KMS-11 (cell line): ENCODE measurements around the gene SET.

Source experiments
- H2AFZ ChIP-seq: fragments of 200-600 bp; sonication (generic); 2 replicates; pipeline ENCODE4 v1.6.1; 2016; ENCODE audit warnings: antibody characterized with exemption, mixed run types, low read depth
- H3K27ac ChIP-seq: fragments of 200-600 bp; sonication (generic); 2 replicates; pipeline ENCODE4 v1.6.1; 2016; ENCODE audit warnings: mild to moderate bottlenecking, mixed run types
- H3K27me3 ChIP-seq: fragments of 200-600 bp; sonication (generic); 2 replicates; pipeline ENCODE4 v1.6.1; 2017; ENCODE audit warnings: mild to moderate bottlenecking, low read depth, mixed run types, moderate library complexity; ENCODE audit not compliant: insufficient read depth
- H3K36me3 ChIP-seq: fragments of 200-600 bp; sonication (generic); 2 replicates; pipeline ENCODE4 v1.6.1; 2017; ENCODE audit warnings: mild to moderate bottlenecking, mixed run types; ENCODE audit not compliant: insufficient read depth
- H3K4me1 ChIP-seq: fragments of 200-600 bp; sonication (generic); 2 replicates; pipeline ENCODE4 v1.6.1; 2016; ENCODE audit warnings: mild to moderate bottlenecking, low read depth, mixed run types; ENCODE audit not compliant: poor library complexity, severe bottlenecking
- H3K4me2 ChIP-seq: fragments of 200-600 bp; sonication (generic); 2 replicates; pipeline ENCODE4 v1.7.0; 2016; ENCODE audit warnings: mild to moderate bottlenecking, mixed run types
- H3K4me3 ChIP-seq: fragments of 200-600 bp; sonication (generic); IDR thresholded peaks from 2 replicates; pipeline ENCODE4 v1.6.1; 2017; ENCODE audit warnings: low read depth, low read length, mixed read lengths; ENCODE audit not compliant: insufficient read depth
- H3K79me2 ChIP-seq: fragments of 200-600 bp; sonication (generic); 2 replicates; pipeline ENCODE4 v1.6.1; 2016; ENCODE audit warnings: low read depth, mixed run types; ENCODE audit not compliant: insufficient read depth
- H3K9ac ChIP-seq: fragments of 200-600 bp; sonication (generic); 2 replicates; pipeline ENCODE4 v1.6.1; 2016; ENCODE audit warnings: mild to moderate bottlenecking, mixed run types
- H4K20me1 ChIP-seq: fragments of 200-600 bp; sonication (generic); 2 replicates; pipeline ENCODE4 v1.6.1; 2016; ENCODE audit warnings: mild to moderate bottlenecking, mixed run types; ENCODE audit not compliant: insufficient read depth
- CTCF ChIP-seq: fragments of 200-600 bp; sonication (generic); conservative IDR thresholded peaks from 2 replicates; pipeline ENCODE4 v1.6.1; 2017; ENCODE audit warnings: low read depth, mild to moderate bottlenecking, antibody characterized with exemption, low read length, moderate library complexity, mixed read lengths

The SET gene

GRCh38 chr9:128727640-128728248, 38.7 kb downstream of the SET start:
- H4K20me1 ChIP-seq = no peaks in the 10 kb centered on the region
- no peak overlapping the region for H3K4me3 ChIP-seq
- H3K27me3 ChIP-seq = no peaks in the 10 kb centered on the region
- TF ChIP-seq CTCF = no peak
- H2AFZ ChIP-seq = no peak overlapping the region
- no peak overlapping the region for H3K4me2 ChIP-seq
- H3K4me1 ChIP-seq = peaks cover 18% of the 10 kb centered on the region
- no peak overlapping the region for H3K9ac ChIP-seq
- no peaks in the 10 kb centered on the region for H3K79me2 ChIP-seq
- H3K36me3 ChIP-seq = no peaks in the 10 kb centered on the region
- H3K27ac ChIP-seq = no peak overlapping the region

DNA sequence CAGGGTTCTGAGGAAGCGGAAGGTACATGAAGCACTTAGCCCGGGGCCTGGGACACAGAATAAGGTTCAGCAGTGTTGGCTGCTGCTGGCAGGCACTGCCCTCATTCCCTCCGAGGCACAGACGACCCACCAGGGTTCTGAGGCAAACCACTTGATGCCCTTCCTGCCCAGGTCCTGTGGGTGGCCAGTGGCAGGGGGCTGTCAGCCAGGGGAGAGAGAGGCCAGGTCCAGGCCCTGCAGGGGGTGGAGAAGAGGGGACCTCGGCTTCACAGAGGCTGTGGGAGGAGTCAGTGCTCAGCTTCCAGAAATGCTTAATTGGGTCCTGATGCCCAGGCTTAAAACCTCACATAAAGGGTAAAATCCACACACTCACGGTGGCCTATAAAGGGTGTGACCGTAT, 39.3 kb downstream of the SET start:
- H3K4me3 ChIP-seq = no peak overlapping the region
- H4K20me1 ChIP-seq = no peaks in the 10 kb centered on the region
- H3K79me2 ChIP-seq = no peaks in the 10 kb centered on the region
- TF ChIP-seq CTCF = no peak
- H2AFZ ChIP-seq = no peak overlapping the region
- H3K36me3 ChIP-seq = no peaks in the 10 kb centered on the region
- H3K9ac ChIP-seq = no peak overlapping the region
- no peak overlapping the region for H3K27ac ChIP-seq
- peaks cover 18% of the 10 kb centered on the region for H3K4me1 ChIP-seq
- no peak overlapping the region for H3K4me2 ChIP-seq
- H3K27me3 ChIP-seq = no peaks in the 10 kb centered on the region

- Histone ChIP-seq H3K9ac (no peak overlapping the region), H3K4me3 (no peak overlapping the region), H3K27ac (no peak overlapping the region), H3K36me3 (no peaks in the 10 kb centered on the region), H3K27me3 (no peaks in the 10 kb centered on the region), H3K4me2 (no peak overlapping the region), H4K20me1 (no peaks in the 10 kb centered on the region), H2AFZ (no peak overlapping the region), H3K79me2 (no peaks in the 10 kb centered on the region), H3K4me1 (peaks cover 18% of the 10 kb centered on the region)
- TF ChIP-seq CTCF = no peak
These were observed 40.3 kb downstream of the SET start for GRCh38 chr9:128729302-128729701.

DNA sequence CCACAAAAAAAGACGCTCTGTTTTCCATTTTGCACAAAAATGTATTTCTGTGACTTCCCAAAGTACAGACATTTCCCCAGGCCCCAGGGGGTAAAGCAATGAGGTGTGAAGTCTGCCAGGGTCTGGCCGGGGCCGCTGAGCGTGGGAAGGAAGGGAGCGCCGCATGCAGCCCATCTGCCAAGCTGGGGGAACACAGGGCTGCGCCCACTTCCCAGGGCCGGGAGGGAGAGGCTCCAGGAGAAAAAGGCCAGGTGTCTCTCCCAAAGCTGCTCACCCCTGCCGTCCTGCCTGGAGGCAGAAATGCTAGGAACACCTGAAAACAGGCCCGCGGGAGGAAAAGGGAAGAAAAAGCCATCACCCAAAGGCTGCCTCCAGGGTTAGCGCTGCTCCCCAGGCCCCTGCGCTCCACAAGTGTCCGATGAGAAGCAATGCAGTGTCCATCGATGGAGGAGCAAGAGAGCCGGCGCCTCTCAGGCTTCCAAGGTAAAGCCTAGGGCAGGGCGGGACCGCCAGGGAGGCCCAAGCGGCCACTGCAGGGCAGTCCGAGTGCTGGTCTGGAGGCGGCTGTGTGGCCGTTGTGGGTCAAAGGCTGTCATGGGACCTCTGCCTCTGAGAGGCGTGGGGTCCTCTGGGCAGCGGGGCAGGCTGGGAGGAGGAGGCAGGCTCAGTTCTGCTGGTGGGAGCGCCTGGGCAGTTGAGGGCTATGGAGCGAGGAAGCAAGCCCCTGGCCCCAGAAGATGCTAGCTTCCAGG, 40.9 kb downstream of the SET start:
- no peak overlapping the region for H3K9ac ChIP-seq
- no peaks in the 10 kb centered on the region for H3K79me2 ChIP-seq
- no peaks in the 10 kb centered on the region for H3K27me3 ChIP-seq
- no peaks in the 10 kb centered on the region for H3K36me3 ChIP-seq
- H3K4me2 ChIP-seq = no peak overlapping the region
- H2AFZ ChIP-seq = no peak overlapping the region
- no peak overlapping the region for H3K27ac ChIP-seq
- no peaks in the 10 kb centered on the region for H4K20me1 ChIP-seq
- TF ChIP-seq CTCF = no peak
- no peak overlapping the region for H3K4me3 ChIP-seq
- H3K4me1 ChIP-seq = peaks cover 12% of the 10 kb centered on the region
